GM20000 (cell line): ENCODE results near the gene SLC9B2.

Experiments
- DNase-seq: peaks from one replicate; pipeline ENCODE4 v3.0.0; 2012; ENCODE audit warnings: low spot score
- TF ChIP-seq, protein P1 (sequence below): IDR thresholded peaks from 2 replicates; pipeline ENCODE4 v1.5.1; 2012; ENCODE audit warnings: mild to moderate bottlenecking, control low read depth; ENCODE audit errors: extremely low read depth, missing control alignments

The SLC9B2 gene, protein sequence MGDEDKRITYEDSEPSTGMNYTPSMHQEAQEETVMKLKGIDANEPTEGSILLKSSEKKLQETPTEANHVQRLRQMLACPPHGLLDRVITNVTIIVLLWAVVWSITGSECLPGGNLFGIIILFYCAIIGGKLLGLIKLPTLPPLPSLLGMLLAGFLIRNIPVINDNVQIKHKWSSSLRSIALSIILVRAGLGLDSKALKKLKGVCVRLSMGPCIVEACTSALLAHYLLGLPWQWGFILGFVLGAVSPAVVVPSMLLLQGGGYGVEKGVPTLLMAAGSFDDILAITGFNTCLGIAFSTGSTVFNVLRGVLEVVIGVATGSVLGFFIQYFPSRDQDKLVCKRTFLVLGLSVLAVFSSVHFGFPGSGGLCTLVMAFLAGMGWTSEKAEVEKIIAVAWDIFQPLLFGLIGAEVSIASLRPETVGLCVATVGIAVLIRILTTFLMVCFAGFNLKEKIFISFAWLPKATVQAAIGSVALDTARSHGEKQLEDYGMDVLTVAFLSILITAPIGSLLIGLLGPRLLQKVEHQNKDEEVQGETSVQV

DNA sequence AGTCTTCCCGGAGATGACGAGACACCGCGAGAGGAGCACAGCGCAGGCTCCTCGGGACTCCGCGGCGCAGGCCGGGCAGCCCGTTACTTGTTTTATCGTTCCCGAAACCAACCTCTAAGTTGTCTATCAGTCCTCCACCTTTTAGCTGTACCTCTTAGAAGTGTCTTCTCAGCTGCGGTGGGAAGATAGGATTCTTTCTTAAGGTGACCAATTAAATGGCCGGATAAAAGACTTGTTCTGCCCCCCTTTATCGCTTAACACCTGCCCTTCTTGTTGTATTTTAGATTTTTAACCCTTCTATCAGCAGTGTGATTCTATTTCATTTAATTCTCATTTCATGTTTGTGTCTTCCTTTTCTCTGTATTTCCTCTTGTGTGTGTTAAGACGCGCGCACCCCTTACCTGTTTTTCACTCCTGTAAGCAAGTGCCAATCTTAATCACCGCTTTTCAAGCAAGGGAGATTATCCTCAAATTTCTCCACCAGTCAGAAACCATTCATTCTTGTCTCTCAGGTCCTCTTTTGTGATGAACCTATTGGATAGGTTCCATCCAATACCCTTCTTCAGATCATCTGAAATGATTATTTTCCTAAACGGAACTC, at the start of gene SLC9B2:
SLC9B2 (minus strand) TSS at position 15 of the 601 bp plus-strand sequence. CDS start 9,211 bp downstream, outside the sequence.
- TF ChIP-seq, protein P1, sequence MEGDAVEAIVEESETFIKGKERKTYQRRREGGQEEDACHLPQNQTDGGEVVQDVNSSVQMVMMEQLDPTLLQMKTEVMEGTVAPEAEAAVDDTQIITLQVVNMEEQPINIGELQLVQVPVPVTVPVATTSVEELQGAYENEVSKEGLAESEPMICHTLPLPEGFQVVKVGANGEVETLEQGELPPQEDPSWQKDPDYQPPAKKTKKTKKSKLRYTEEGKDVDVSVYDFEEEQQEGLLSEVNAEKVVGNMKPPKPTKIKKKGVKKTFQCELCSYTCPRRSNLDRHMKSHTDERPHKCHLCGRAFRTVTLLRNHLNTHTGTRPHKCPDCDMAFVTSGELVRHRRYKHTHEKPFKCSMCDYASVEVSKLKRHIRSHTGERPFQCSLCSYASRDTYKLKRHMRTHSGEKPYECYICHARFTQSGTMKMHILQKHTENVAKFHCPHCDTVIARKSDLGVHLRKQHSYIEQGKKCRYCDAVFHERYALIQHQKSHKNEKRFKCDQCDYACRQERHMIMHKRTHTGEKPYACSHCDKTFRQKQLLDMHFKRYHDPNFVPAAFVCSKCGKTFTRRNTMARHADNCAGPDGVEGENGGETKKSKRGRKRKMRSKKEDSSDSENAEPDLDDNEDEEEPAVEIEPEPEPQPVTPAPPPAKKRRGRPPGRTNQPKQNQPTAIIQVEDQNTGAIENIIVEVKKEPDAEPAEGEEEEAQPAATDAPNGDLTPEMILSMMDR, result no peak
- DNase-seq, result peak; percentile 71

DNA sequence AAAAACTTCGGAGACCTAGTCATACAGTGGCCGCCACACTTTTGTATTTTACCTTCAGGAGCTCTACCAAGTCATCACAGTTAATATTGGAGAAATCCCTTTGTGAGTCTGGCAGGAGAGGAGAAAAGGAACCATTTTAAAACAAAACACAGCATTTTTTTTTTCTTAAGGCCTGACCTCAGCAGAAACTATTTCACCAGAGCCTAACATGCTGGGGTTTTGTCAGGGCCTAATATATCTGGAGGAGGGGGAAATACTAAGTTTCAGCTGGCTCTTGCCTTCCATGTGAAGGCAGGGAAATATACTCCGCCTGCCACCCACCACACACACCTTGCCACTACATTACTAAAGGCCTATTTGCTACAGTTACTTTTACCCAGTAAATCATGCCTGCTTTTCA, 49.6 kb upstream of the SLC9B2 start:
- no peak for DNase-seq
- TF ChIP-seq, protein P1, result no peak

DNA sequence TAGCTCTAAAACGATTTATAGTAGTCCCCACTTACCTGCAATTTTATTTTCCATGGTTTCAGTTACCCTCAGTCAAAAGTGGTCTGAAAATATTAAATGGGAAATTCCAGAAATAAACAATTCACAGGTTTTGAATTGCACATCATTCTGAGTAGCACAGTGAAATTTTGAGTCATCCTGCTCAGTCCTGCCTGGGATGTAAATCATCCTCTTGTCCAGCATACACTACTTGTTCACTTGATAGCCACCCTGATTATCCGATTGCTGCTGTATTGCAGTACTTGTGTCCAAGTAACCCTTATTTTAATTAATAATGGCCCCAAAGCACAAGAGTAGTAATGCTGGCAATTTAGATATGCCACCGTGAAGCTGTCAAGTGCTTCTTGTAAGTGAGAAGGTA, 46.6 kb upstream of the SLC9B2 start:
- DNase-seq, result no peak
- TF ChIP-seq, protein P1, result no peak

DNA sequence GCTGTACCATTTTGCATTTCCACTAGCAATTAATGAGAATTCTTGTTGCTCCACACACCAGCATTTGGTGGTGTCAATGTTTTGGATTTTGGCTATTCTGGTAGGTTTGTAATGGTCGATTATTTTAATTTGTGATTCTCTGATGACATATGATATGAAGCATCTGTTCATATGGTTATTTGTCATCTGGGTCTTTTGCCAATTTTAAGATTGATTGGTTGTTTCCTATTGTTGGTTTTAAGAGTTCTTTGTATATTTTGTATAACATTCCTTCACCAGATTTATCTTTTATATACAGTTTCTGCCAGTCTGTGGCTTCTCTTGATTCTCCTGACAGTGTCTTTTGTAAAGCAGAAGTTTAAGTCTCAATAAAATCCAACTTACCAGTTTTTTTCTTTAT, 41.6 kb upstream of the SLC9B2 start:
- no peak for DNase-seq
- TF ChIP-seq, protein P1, result no peak

DNA sequence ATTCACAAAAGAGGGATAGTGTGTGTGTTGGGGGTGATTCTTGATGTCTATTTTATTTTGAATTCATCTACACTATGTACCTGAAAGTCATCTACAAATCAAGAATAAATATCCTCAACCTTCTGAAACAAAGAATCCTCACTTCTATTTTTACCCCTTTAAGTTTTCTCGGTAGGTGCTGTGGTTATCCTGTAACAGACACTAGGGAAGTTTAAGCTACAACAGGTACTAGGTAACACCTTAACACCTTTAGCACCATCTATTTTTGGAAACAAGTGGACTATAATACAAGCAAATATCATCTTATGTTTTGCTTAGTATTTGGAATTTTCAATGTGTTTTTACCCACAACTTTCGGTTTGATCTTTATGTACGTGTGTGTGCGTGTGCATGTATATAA, 35.0 kb upstream of the SLC9B2 start:
- TF ChIP-seq, protein P1, result no peak
- no peak for DNase-seq

DNA sequence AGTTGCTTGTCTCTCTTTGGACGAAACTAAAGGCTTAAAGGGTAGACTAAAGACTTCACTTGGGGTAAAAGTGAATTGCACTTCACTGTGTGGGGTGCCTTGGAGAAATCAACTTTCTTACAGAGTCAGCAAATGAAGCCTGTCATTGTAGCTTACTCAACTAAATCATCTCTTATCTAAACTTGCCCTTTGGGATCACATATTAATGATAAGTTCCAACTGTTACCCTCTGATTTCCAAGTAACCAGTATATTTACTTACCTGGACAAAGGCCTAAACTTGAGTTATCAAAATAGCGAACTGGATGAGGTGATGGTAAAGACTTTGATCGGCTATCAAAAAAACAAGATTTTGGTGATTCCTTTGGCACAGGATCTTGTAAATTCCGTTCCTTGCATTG, 32.0 kb upstream of the SLC9B2 start:
- TF ChIP-seq, protein P1, result no peak
- DNase-seq, result no peak
